22Rv1 (cell line): ENCODE data around the gene CEP41.

Source experiments
- H3K27ac ChIP-seq: fragments of 450-650 bp; 2 replicates; pipeline ENCODE4 v1.5.1; 2017
- CTCF ChIP-seq: fragments of 450-650 bp; IDR thresholded peaks from 2 replicates; pipeline ENCODE4 v1.5.1; 2017; ENCODE audit warnings: mild to moderate bottlenecking
- ZFX ChIP-seq: fragments of 450-650 bp; IDR thresholded peaks from 2 replicates; pipeline ENCODE4 v1.6.1; 2017; ENCODE audit warnings: antibody characterized with exemption, borderline replicate concordance

CEP41 gene

GRCh38 chr7:130362251-130362816 lies 78.5 kb downstream of the CEP41 start:
- no peak for TF ChIP-seq ZFX
- TF ChIP-seq CTCF, result no peak
- H3K27ac ChIP-seq, result no peak overlapping the region

GRCh38 chr7:130361681-130362080 lies 79.1 kb downstream of the CEP41 start:
- no peak for TF ChIP-seq ZFX
- no peak for TF ChIP-seq CTCF
- H3K27ac ChIP-seq, result no peak overlapping the region

- no peak for TF ChIP-seq ZFX
- no peak for TF ChIP-seq CTCF
- H3K27ac ChIP-seq, result no peak overlapping the region
Observed at GRCh38 chr7:130360518-130360917, 80.3 kb downstream of the CEP41 start.

- H3K27ac ChIP-seq, result no peak overlapping the region
- TF ChIP-seq ZFX (no peak), CTCF (no peak)
Observed at GRCh38 chr7:130359276-130359857, 81.4 kb downstream of the CEP41 start.

GRCh38 chr7:130358471-130358870 lies 82.3 kb downstream of the CEP41 start:
- H3K27ac ChIP-seq, result no peak overlapping the region
- TF ChIP-seq CTCF (no peak), ZFX (no peak)

GRCh38 chr7:130356876-130357611 lies 83.8 kb downstream of the CEP41 start:
- TF ChIP-seq CTCF, result no peak

More at GRCh38 chr7:130356876-130357611, 83.8 kb downstream of the CEP41 start:
- H3K27ac ChIP-seq, result no peak overlapping the region
